Hematopoietic multipotent progenitor cell treated with erythropoietin and hydrocortisone succinate and interleukin-3 and kit ligand, for 15 days (in vitro differentiated cells): ENCODE measurements around the gene OR5K2.

Source experiments
- DNase-seq: peaks from one replicate; pipeline ENCODE4 v3.0.0-alpha.2; 2015; ENCODE audit warnings: low spot score

The OR5K2 gene

DNA sequence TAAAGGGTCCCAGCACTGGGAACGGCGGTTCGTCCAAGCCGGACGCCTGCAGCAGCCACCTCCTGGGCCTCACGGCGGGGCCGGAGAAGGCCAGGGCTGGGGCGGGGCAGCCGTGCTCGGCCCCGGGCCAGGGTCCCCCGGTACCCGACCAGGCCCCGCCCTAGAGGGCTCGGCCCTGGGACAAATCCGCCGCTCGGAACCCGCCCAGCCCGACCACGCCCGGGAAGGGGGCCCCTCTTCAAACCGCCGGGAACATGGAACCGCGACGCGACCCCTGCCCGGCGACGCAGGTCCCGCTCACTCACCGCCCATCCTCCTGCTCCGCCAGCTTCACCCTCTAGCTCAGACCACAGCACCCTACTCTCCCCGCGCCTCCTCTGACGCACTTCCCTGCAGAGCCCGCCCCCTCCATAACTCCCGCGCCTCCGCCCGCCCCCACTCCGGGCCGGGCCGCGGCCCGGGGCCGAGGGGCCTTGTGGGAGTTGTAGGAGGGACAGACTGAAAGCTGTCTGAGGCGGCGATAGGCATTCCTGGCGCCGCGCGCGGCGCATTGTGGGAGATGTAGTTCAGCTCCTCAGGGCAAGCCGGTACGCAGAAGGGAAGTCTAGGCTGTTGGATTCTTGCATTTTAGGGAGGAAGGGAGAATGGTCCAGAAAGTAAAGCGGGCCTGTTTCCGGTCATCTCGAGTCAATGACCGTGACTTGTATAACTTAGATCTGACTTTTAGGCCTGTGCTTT is 25.2 kb downstream of the OR5K2 start, which contains the start of gene CLDND1:
TSS of gene CLDND1 (minus strand) at position 359 of the 738 bp plus-strand sequence. CDS start 1,478 bp downstream, outside the sequence.
- peak; percentile 95 for DNase-seq

GRCh38 chr3:98525494-98525893 is 28.0 kb downstream of the OR5K2 start:
- DNase-seq, result no peak

GRCh38 chr3:98528474-98529346 is 31.2 kb downstream of the OR5K2 start:
- no peak for DNase-seq

DNA sequence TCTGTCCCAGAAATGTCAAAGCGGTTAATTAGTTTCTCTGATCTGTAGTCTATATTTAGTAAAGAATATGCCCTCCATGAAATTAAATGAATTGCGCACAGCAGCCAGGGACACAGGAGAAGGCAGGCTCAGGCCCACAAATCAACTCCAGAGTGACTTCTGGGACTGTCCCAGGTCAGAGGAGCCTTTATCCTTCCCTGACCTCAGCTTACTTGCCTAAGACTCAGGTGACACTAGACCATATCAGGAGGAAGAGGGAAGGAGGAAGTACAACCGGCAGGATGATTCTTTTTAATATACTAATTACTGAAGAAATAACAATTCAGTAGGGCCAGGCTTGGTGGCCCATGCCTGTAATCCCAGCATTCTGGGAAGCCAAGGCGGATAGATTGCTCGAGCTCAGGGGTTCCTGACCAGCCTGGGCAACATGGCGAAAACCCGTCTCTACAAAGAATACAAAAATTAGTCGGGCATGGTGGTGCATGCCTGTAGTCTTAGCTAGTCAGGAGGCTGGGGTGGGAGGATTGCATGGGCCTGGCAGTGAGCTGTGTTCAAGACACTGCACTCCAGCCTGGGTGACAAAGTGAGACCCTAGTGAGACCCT is 32.5 kb downstream of the OR5K2 start:
- DNase-seq, result no peak

DNA sequence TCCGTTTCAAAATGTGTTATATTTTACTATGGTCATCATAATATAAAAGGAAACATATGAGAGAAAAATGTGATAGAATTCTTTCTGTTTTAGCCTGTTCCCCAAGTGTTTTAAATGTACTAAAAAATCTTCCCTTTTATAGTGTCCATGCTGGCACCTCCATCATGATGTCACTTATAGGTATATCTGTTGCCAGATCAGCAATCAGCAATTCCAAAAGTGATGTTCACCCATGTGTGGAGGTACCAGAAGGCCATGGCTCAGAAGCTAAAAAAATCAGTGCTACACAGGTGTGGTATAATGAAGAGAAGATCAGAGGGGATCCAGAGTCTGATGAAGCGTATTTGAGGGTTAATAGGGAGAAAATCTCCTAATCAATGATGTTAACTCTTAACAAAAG is 33.2 kb downstream of the OR5K2 start:
- DNase-seq, result no peak

- no peak for DNase-seq
These were observed 34.3 kb downstream of the OR5K2 start, which contains the start of gene GPR15 for GRCh38 chr3:98531622-98532274. GPR15 (plus strand) TSS chr3:98531978; CDS start chr3:98532034, 56 bp downstream.

DNA sequence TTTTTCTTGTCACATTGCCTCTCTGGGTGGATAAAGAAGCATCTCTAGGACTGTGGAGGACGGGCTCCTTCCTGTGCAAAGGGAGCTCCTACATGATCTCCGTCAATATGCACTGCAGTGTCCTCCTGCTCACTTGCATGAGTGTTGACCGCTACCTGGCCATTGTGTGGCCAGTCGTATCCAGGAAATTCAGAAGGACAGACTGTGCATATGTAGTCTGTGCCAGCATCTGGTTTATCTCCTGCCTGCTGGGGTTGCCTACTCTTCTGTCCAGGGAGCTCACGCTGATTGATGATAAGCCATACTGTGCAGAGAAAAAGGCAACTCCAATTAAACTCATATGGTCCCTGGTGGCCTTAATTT is 34.8 kb downstream of the OR5K2 start:
- DNase-seq, result no peak

- no peak for DNase-seq
These were observed 35.5 kb downstream of the OR5K2 start for GRCh38 chr3:98532709-98533571.

DNA sequence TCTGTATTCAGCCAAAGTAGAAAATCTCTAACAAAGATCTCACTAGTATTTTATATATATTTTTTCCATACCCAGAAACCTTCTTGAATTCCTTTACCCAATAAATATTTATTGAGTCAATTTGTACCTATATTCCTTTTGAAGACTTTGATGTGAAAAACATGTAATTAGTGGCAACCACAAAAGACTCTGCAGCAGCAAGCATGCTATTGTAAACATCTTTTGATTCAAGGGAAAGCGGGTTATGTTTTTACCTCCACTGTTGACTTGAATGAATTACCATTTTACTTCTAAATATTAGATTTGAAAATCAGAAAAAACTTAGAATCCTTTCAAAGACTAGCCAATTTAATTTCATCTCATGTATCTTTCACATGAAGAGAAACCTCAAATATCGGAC is 36.7 kb downstream of the OR5K2 start:
- no peak for DNase-seq

DNA sequence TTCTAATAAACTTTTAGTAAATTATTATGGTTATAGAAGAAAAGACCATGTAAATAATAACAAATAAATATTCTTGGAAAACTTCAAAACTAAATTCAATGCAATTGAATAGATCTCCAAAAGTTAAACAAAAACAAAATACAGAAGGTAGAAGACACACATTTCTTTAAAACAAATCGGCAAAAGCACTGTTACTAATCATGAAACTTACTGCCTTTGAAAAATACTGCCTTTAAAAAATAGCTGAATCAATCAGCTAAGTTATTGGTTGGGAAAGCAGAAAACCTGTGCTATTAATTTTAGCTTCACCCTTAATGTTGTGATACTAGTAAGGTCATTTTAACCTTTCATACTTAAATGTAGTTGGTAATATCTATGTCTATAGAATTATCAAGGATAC is 37.3 kb downstream of the OR5K2 start:
- DNase-seq, result no peak

- no peak for DNase-seq
These were observed 39.1 kb downstream of the OR5K2 start for GRCh38 chr3:98536456-98537017.

DNA sequence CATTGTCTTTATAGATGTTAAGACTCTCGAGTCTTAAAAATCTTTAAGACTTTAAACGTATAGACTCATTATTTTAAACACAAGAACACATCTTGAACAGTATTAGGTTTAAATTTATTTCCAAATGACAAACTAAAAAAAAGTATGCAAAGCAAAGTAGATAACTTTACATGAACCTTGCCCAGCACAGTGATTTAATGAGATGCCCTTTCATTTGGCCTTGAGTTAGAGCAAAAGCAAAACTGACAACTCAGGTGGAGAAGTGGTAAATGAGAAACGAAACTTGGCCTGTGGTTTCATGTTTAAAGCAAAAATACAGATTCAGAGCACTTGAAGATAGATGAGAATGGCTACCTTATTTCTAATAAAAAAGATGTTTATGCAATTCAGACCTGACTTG is 42.9 kb downstream of the OR5K2 start:
- DNase-seq, result no peak

DNA sequence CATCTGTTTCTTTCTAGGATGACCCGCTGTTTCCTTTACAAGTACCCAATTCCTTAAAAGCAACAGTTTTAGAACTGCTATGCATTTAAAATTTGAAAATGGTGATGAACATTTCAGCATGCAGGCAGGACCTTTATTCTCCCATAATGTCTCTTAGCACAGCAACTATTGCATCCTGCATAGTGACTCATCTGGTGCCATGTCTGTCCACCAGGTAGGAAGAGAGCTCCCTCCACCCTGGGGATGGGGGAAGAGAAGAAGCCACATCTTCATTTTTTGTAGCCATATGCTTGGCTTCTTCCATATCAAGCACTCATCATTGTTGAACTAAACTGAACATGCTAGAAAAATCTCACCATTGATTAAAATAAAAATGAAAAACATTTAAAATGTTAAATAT is 44.2 kb downstream of the OR5K2 start:
- DNase-seq, result no peak

DNA sequence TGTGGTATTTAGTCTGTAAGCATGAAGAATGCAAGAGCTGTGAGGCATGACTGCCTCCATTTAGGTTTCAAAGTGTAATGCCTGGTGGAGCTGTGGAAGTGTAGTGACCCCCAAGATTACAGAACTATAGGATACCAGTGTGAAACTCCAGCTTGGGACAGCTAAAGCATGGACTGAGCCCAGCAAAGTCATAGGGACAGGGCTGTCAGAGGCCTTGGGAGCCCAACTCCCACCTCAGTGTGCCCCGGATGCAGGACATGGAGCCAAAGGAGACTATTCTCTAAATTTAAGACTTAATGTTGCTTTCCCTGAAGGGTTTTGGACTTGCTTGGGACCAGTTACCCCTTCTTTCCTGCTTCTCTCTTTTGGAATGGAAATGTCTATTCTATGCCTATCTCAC is 45.1 kb downstream of the OR5K2 start:
- DNase-seq, result no peak

DNA sequence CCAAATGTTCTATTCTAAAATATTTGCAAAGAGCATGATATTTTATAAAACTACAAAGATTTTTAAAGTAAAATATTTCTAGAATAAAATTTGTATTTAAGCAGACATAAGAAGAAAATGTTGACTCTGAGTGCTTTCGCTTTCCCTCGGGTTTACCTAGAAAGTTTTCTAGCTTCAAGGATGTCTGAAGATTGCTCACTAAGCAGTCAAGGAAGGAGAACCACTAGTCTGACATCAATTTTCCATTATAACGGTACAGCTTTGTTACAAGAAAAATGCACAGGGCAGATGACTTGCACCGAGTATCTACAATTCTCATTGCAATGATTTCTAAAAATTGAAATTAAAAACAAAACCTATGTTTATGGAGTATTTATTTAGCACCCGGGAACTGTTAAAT is 48.5 kb downstream of the OR5K2 start:
- no peak for DNase-seq
